GM12892 (cell line): ENCODE measurements around the gene MCOLN2.

ENCODE experiments used
- DNase-seq: peaks from one replicate; pipeline ENCODE4 v3.0.0; 2011; ENCODE audit not compliant: insufficient read length
- FAIRE-seq: peaks from 2 replicates; lab custom pipeline; 2011; peaks lifted over from hg19 to GRCh38; lab: Jason Lieb, UNC
- POLR2A ChIP-seq: IDR thresholded peaks from 2 replicates; pipeline ENCODE4 v1.6.1; 2011; ENCODE audit warnings: low read depth, low read length, control low read depth
- POLR2AphosphoS5 ChIP-seq: IDR thresholded peaks from 2 replicates; pipeline ENCODE4 v1.6.1; 2011; ENCODE audit warnings: low read depth, low read length, control low read depth
- TAF1 ChIP-seq: IDR thresholded peaks from 2 replicates; pipeline ENCODE4 v1.6.1; 2011; ENCODE audit warnings: low read depth, mild to moderate bottlenecking, control low read depth, low read length, borderline replicate concordance

MCOLN2 gene

GRCh38 chr1:84973498-84974334, 23.2 kb downstream of the MCOLN2 start:
- TF ChIP-seq POLR2A (no peak), TAF1 (no peak), POLR2AphosphoS5 (no peak)
- FAIRE-seq = peak; percentile 93
- DNase-seq = no peak

DNA sequence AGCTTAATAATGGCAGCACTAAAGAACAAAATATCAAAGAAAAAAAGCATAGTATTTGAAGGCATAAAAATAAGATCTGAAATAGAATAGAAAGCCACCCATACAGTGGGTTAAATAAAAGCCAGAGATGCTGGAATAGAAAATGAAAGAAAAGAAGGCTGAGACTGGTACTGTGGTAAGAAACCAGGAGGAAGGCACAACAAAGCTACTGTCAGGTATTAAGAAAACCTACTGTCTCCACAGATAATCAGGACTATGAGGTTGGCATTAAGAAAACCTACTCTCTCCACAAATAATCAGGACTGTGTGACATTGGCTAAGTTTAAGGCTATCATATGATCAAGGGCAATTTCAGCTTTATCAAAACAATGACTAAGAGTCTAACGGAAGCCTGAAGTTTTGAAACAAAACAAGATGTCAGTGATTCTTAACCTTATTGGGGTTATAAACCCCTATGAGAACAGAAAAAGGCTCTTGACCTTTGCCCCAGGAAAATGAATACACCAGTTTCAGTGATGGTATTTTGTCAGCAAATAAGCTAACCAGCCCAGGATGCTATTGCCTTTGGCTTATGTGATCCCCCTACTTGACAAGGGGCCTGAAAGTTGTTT, 24.4 kb downstream of the MCOLN2 start:
- no peak for TF ChIP-seq TAF1
- no peak for TF ChIP-seq POLR2A
- no peak for TF ChIP-seq POLR2AphosphoS5
- no peak for DNase-seq
- peak; percentile 84 for FAIRE-seq

- FAIRE-seq = no peak
These were observed 25.0 kb downstream of the MCOLN2 start for GRCh38 chr1:84971957-84972356.

DNA sequence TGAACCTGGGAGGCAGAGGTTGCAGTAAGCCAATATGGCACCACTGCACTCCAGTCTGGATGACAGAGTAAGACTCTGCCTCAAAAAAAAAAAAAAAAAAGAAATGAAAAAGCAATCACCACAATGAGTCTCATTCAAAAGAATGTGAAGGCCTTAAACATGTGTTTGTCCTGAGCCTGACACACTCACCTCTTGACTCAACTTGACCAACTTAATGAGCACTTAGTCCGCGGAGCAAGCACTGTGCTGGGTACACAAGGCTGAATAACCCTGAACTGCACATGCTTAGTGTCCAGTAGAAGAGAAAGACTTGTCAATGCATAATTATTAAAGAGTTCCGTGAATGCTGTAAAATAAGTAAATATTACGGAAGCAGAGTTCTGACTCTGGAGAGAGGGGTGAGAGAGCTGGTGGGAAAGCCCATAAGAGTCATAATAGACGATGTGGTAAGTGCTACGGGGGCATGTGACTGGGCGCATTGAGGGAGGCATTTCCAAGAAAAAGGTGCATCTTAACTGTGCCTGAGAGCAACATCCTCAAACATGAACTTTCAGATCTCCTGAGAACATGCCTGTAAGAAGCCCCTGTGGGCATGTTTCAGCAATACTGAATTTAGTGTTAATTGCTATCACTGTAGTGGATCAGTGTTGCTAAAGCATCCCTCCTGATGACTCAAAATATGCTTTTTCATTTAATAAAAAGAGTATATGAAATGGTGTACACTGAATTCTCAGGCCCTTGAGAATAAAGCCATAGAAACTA, 27.2 kb downstream of the MCOLN2 start:
- peak; percentile 85 for FAIRE-seq
- DNase-seq = no peak
- TF ChIP-seq TAF1 (no peak), POLR2AphosphoS5 (peak; percentile 70; the same call in 1 of the 2 replicates), POLR2A (peak; percentile 23; the same call in 1 of the 2 replicates)

More at GRCh38 chr1:84971957-84972356, 25.0 kb downstream of the MCOLN2 start:
- no peak for DNase-seq
- TF ChIP-seq TAF1 = no peak
- no peak for TF ChIP-seq POLR2A
- TF ChIP-seq POLR2AphosphoS5 = no peak

DNA sequence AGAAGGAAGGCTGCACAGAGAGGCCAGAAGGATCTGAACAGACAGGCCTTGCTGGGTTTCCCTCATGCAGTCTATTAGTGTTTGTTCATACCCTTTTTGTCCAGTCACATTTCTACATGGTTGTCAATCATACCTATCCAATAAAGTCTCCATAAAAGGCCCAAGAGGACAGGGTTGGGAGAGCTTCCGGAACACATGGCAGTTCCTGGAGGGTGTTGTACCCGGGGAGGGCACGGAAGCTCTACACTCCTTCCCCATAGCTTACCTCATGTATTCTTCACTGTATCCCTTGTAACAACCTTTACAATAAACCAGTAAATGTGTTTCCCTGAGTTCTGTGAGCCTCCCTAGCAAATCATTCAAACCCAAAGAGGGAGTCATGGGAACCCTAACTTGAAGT, 28.0 kb downstream of the MCOLN2 start:
- FAIRE-seq (no peak), DNase-seq (no peak)
- no peak for TF ChIP-seq TAF1
- TF ChIP-seq POLR2AphosphoS5 = no peak
- no peak for TF ChIP-seq POLR2A

GRCh38 chr1:84968101-84968500, 28.8 kb downstream of the MCOLN2 start:
- no peak; the same call in 1 of the 2 replicates for TF ChIP-seq POLR2A
- no peak for TF ChIP-seq POLR2AphosphoS5
- no peak for TF ChIP-seq TAF1
- no peak for DNase-seq
- FAIRE-seq = no peak

- DNase-seq (no peak), FAIRE-seq (no peak)
- TF ChIP-seq TAF1 (no peak), POLR2AphosphoS5 (no peak), POLR2A (no peak)
These were observed 29.2 kb downstream of the MCOLN2 start for GRCh38 chr1:84967666-84968065.

DNA sequence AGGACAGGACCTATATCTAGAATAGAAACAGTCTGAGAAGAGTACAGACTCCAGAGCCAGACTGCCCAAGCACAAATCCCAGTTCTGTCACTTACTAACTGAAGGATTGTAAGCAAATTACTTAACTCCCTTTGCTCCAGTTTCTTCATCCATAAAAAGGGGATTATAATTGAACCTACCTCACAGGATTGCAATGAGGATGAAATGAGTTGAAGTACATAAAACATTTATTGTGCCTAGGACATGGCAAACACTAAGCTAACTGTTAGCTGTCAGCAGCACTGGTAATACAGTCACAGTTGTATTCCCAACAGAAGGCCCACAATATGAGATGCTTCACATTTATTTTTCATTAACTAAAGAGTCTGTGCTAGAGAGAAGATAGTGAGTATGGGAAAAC, 33.9 kb downstream of the MCOLN2 start:
- TF ChIP-seq POLR2AphosphoS5 (no peak), POLR2A (no peak), TAF1 (no peak)
- no peak for FAIRE-seq
- DNase-seq = no peak

- TF ChIP-seq POLR2AphosphoS5 (no peak), TAF1 (no peak)
These were observed 35.6 kb downstream of the MCOLN2 start for GRCh38 chr1:84961316-84961715.

DNA sequence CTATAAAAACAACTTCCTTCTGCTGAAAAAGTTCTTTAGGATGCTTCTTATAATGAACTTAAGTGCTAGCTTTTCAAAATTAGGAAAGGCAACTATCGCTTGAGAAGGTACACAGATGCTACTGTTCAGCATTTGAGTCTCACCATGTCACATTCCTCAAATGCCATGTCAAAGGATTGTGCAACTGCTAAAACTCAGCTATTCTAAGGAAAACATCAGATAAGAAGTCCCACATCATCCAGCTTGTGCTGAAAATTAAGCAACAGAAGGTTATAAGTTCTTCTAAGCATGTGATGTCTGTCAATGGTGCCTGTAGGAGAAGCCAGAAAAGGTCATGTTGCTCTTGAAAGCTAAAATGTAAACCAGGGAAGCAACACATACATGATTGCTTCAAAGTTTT, 36.5 kb downstream of the MCOLN2 start:
- no peak for DNase-seq
- FAIRE-seq = peak; percentile 36
- TF ChIP-seq POLR2AphosphoS5 (no peak), TAF1 (no peak), POLR2A (no peak)

More at GRCh38 chr1:84961316-84961715, 35.6 kb downstream of the MCOLN2 start:
- FAIRE-seq (no peak), DNase-seq (no peak)

- no peak for FAIRE-seq
- TF ChIP-seq POLR2A = 0 out of 2 replicates have a peak, but pooled peaks have one; percentile 23
- peak; percentile 55 for TF ChIP-seq POLR2AphosphoS5
- TF ChIP-seq TAF1 = no peak
- DNase-seq = no peak
These were observed 37.6 kb downstream of the MCOLN2 start for GRCh38 chr1:84959294-84959693.
